PC-9 (cell line): ENCODE data around the gene SENP6. TPM values are rescaled to one million over a fixed set of nuclear protein-coding genes. Genes with fewer than 3 reads are reported as not detected.

ENCODE experiments used
- BruUV-seq: library from RNA; stranded (reverse); fragments of 400-500 nt; replicated peaks from 2 replicates; lab custom pipeline; 2021; lab: Mats Ljungman, UMichigan
- CTCF ChIA-PET: fragments of 300-600 bp; sonication (Branson Sonifier 250); formaldehyde crosslinking; loops from one replicate; lab custom pipeline; 2022; ENCODE audit warnings: antibody characterized with exemption; lab: Charles Lee
- POLR2A ChIA-PET: fragments of 300-600 bp; sonication (Branson Sonifier 250); formaldehyde crosslinking; loops from one replicate; lab custom pipeline; 2022; ENCODE audit warnings: antibody characterized with exemption; ENCODE audit not compliant: unreplicated experiment; lab: Charles Lee
- DNase-seq, 2 experiments: peaks; one replicate each; pipeline versions ENCODE4 v3.0.0 to v3.0.0-alpha.2; 2015 to 2022; ENCODE audit warnings: mixed read lengths in 1 of 2
- H2AFZ ChIP-seq: fragments of 200-600 bp; sonication (generic); 2 replicates; pipeline ENCODE4 v1.8.1; 2017; ENCODE audit warnings: antibody characterized with exemption
- H3F3A ChIP-seq: fragments of 200-600 bp; sonication (generic); 2 replicates; pipeline ENCODE4 v1.8.1; 2017; ENCODE audit warnings: antibody characterized with exemption, mild to moderate bottlenecking, low read depth; ENCODE audit not compliant: insufficient read depth
- H3K27ac ChIP-seq: fragments of 200-600 bp; sonication (generic); 2 replicates; pipeline ENCODE4 v1.6.1; 2016; ENCODE audit warnings: mixed run types
- H3K27me3 ChIP-seq: fragments of 200-600 bp; sonication (generic); 2 replicates; pipeline ENCODE4 v1.6.1; 2016; ENCODE audit warnings: low read depth, mixed run types; ENCODE audit not compliant: insufficient read depth
- H3K36me3 ChIP-seq: fragments of 200-600 bp; sonication (generic); 2 replicates; pipeline ENCODE4 v1.6.1; 2016; ENCODE audit warnings: low read depth, mixed run types
- H3K4me1 ChIP-seq: fragments of 200-600 bp; sonication (generic); replicated peaks from 2 replicates; pipeline ENCODE4 v1.6.1; 2016; ENCODE audit warnings: mixed run types; ENCODE audit not compliant: insufficient read depth
- H3K4me2 ChIP-seq: fragments of 200-600 bp; sonication (generic); 2 replicates; pipeline ENCODE4 v1.6.1; 2017; ENCODE audit warnings: mixed run types
- H3K4me3 ChIP-seq: fragments of 200-600 bp; sonication (generic); 2 replicates; pipeline ENCODE4 v1.6.1; 2016; ENCODE audit warnings: mixed run types
- H3K79me2 ChIP-seq: fragments of 200-600 bp; sonication (generic); 2 replicates; pipeline ENCODE4 v1.6.1; 2017; ENCODE audit warnings: low read depth, mixed run types
- H3K9me2 ChIP-seq: fragments of 200-600 bp; sonication (generic); 2 replicates; pipeline ENCODE4 v1.8.1; 2017; ENCODE audit warnings: mild to moderate bottlenecking; ENCODE audit not compliant: insufficient read depth
- H3K9me3 ChIP-seq: fragments of 200-600 bp; sonication (generic); 2 replicates; pipeline ENCODE4 v1.8.1; 2016; ENCODE audit warnings: low read depth; ENCODE audit not compliant: insufficient read depth
- H4K20me1 ChIP-seq: fragments of 200-600 bp; sonication (generic); 2 replicates; pipeline ENCODE4 v1.8.1; 2017; ENCODE audit not compliant: insufficient read depth
- EZH2 ChIP-seq: fragments of 200-600 bp; sonication (generic); IDR thresholded peaks from 2 replicates; pipeline ENCODE4 v1.8.0; 2017; ENCODE audit warnings: antibody characterized with exemption, low read depth
- intact Hi-C: fragments of 100-400 bp; cut with micrococcal nuclease; formaldehyde crosslinking; loops from one replicate; pipeline ENCODE4 v1.10.0; 2022; ENCODE audit not compliant: unreplicated experiment
- total RNA-seq: library from RNA; stranded (reverse); gene quantifications from 2 replicates; pipeline ENCODE4 v1.2.3, GENCODE V29; 2021
- TF ChIP-seq, protein P1 (sequence below): fragments of 200-600 bp; sonication (generic); conservative IDR thresholded peaks from 2 replicates; pipeline ENCODE4 v1.6.1; 2017; ENCODE audit warnings: mixed run types, antibody characterized with exemption, mild to moderate bottlenecking, moderate library complexity

Gene SENP6
- total RNA-seq, 1 experiment from 2014 or later = 70.4 TPM

DNA sequence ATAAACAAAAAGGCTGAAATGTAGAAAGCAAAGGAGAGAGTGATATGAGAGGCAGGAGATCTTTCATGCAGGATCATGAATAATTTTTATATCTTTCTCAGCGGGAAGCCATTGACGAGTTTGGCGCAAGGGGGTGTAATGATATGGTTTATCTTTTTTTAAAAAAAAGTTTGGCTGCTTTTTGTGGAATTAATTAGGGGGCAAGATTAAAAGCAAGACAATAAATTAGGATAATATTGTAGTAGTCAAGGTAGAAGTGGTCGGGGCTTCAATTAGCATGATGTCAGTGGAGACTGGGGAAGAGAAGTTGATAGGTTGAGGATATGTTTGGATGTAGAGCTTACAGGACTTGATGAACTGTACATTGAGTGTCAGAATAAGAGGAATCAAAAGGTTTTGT lies 4.0 kb downstream of the SENP6 start:
- H3K9me2 ChIP-seq = no peaks in the 10 kb centered on the region
- DNase-seq = no peak
- H4K20me1 ChIP-seq = peaks cover 56% of the 10 kb centered on the region
- TF ChIP-seq, protein P1, sequence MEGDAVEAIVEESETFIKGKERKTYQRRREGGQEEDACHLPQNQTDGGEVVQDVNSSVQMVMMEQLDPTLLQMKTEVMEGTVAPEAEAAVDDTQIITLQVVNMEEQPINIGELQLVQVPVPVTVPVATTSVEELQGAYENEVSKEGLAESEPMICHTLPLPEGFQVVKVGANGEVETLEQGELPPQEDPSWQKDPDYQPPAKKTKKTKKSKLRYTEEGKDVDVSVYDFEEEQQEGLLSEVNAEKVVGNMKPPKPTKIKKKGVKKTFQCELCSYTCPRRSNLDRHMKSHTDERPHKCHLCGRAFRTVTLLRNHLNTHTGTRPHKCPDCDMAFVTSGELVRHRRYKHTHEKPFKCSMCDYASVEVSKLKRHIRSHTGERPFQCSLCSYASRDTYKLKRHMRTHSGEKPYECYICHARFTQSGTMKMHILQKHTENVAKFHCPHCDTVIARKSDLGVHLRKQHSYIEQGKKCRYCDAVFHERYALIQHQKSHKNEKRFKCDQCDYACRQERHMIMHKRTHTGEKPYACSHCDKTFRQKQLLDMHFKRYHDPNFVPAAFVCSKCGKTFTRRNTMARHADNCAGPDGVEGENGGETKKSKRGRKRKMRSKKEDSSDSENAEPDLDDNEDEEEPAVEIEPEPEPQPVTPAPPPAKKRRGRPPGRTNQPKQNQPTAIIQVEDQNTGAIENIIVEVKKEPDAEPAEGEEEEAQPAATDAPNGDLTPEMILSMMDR = no peak
- no peak for TF ChIP-seq EZH2
- no peaks in the 10 kb centered on the region for H3K27me3 ChIP-seq
- intact Hi-C loops = loop anchor here (10.0 kb wide), 1 partner anchor 321 kb away; the partner anchor contains the start of gene TMEM30A
- peak overlapping the region; percentile 90 for H3K4me2 ChIP-seq
- H3K4me1 ChIP-seq = peaks cover 34% of the 10 kb centered on the region
- no peaks in the 10 kb centered on the region for H3K9me3 ChIP-seq
- no peak overlapping the region for H3K27ac ChIP-seq
- no peak overlapping the region for H2AFZ ChIP-seq
- H3K36me3 ChIP-seq = peaks cover 16% of the 10 kb centered on the region; the same call in 1 of the 2 replicates
- no peaks in the 10 kb centered on the region for H3F3A ChIP-seq
- BruUV-seq = no TSS peak
- ChIA-PET POLR2A (no interaction called here), CTCF (no interaction called here)
- H3K4me3 ChIP-seq = no peak overlapping the region
- peaks cover 92% of the 10 kb centered on the region for H3K79me2 ChIP-seq

DNA sequence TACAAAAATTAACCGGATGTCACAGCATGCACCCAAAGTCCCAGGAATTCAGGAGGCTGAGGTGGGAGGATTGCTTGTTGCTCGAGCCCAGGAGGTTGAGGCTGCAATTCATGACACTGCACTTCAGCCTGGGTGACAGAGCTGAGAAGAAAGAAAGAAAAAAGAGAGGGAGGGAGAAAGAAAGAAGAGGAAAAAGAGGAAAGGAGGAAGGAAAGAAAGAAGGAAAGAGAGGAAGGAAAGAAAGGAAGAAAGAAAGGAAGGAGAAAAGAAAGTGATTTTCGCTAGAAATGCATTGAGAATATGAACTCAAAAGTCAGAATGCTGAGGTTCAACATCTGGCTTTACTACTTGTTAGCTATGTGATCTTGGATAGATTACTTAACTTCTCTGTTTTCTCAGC lies 6.6 kb downstream of the SENP6 start:
- Histone ChIP-seq H4K20me1 (peaks cover 78% of the 10 kb centered on the region), H2AFZ (no peak overlapping the region), H3K9me2 (no peaks in the 10 kb centered on the region), H3K36me3 (peaks cover 16% of the 10 kb centered on the region; the same call in 1 of the 2 replicates), H3F3A (no peaks in the 10 kb centered on the region; the same call in 1 of the 2 replicates), H3K4me3 (no peak overlapping the region), H3K79me2 (peaks cover 100% of the 10 kb centered on the region), H3K27ac (no peak overlapping the region), H3K9me3 (no peaks in the 10 kb centered on the region), H3K4me1 (peaks cover 39% of the 10 kb centered on the region), H3K27me3 (no peaks in the 10 kb centered on the region), H3K4me2 (no peak overlapping the region)
- no peak for TF ChIP-seq EZH2
- TF ChIP-seq, protein P1 = no peak
- no TSS peak for BruUV-seq
- intact Hi-C loops = loop anchor here (10.0 kb wide), 1 partner anchor 324 kb away; the partner anchor contains the start of gene TMEM30A
- POLR2A ChIA-PET = no interaction called here
- no peak for DNase-seq
- CTCF ChIA-PET = no interaction called here

DNA sequence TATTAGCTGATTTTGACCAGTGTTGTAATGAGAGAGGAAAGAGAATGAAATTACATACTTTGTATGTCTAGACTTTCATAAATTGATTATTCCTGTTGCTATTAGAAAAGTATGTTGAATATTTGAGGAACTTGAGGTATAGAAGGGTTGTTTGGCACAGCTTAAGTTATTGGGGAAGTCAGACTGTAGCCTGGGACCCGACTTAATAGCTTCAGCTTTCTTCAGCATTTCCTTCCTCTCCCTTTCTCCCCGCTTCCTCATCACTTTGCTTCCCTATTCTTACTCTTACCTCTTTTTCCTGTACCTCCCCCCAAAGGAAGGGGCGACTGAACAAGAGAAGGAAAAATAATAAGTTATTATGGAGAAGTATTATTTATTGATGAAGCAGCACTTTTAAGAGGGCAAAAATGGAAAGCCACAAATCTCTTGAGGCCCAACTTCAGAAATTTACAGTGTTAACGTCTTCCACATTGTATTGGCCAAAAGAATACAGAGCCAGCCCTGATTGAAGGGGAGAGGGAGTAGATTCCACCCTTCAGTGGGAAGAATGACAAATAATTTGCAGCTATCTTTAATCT lies 7.4 kb downstream of the SENP6 start:
- Histone ChIP-seq H3K36me3 (peaks cover 16% of the 10 kb centered on the region; the same call in 1 of the 2 replicates), H2AFZ (no peak overlapping the region), H3K9me3 (no peaks in the 10 kb centered on the region), H3F3A (no peaks in the 10 kb centered on the region; the same call in 1 of the 2 replicates), H3K27me3 (no peaks in the 10 kb centered on the region), H3K9me2 (no peaks in the 10 kb centered on the region), H3K4me3 (no peak overlapping the region), H4K20me1 (peaks cover 78% of the 10 kb centered on the region), H3K4me1 (peaks cover 38% of the 10 kb centered on the region), H3K79me2 (peaks cover 100% of the 10 kb centered on the region), H3K27ac (no peak overlapping the region), H3K4me2 (no peak overlapping the region)
- BruUV-seq = no TSS peak
- CTCF ChIA-PET = no interaction called here
- DNase-seq = no peak
- intact Hi-C loops = loop anchor here (10.0 kb wide), 1 partner anchor 324 kb away; the partner anchor contains the start of gene TMEM30A
- POLR2A ChIA-PET = interaction anchor here (0.6 kb wide), 1 partner anchor 460 kb away, joined by 3 read pairs; no protein-coding TSS in a partner anchor
- TF ChIP-seq, protein P1 = no peak
- no peak for TF ChIP-seq EZH2
